ENCODE measurements around the gene ATAD5.
"Not testable (repeated sequence)": the region's sequence is repeated elsewhere in the genome, so short reads cannot be mapped to it uniquely, and the experiment has no call there.

Gene ATAD5

DNA sequence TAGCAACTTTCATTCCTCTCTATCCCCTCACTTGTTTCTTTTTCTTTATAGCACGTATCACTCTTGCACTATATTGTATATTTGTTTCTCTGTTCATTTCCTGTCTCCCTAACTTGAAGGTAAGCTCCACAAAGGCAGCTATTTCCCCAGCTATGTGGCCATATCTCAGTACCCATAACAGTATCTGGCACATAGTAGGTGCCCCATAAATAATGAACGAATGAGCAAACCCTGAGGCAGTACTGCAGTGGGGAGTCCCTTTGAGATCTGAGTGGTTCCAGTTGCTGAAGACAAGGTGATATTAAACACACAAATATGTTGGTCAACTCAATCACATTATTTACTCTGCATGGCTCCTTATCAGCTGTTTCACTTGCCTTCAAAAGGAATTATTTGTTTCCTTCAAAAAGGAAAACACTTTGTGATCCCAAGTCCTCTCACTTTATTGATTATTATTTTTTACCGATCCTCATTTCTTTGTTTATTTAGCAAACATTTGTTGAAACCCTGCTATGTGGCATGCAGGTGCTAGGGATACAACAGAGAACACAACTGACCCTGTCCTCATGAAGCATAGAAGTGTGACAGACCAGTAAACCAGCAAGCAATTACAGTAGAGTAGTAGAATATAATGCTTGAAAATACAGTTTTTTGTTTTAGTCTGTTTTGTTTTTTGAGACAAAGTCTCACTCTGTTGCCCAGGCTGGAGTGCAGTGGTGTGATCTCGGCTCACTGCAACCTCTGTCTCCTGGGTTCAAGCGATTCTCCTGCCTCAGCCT, 84.3 kb downstream of the ATAD5 start:
- no peak for DNase-seq

DNA sequence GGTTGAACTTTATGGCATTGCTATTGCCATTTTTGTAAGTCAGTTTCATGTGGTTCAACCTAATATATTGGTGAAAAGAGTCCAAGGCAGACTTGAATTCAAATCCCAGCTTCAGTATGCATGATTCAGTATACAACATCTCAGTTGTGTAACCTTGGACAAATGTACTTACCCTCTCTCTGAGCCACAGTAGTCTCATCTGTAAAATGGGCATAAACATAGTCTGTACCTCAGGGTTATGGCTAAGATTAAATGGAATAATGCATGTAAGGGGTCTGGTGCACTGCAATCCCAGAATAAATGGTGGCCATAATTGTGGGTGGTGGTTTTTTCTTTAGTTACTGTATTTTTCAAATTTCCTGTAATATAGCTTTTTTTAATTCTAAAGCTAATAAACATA, 85.3 kb downstream of the ATAD5 start:
- DNase-seq, result no peak

GRCh38 chr17:30920282-30920681, 88.5 kb downstream of the ATAD5 start:
- no peak for DNase-seq

DNA sequence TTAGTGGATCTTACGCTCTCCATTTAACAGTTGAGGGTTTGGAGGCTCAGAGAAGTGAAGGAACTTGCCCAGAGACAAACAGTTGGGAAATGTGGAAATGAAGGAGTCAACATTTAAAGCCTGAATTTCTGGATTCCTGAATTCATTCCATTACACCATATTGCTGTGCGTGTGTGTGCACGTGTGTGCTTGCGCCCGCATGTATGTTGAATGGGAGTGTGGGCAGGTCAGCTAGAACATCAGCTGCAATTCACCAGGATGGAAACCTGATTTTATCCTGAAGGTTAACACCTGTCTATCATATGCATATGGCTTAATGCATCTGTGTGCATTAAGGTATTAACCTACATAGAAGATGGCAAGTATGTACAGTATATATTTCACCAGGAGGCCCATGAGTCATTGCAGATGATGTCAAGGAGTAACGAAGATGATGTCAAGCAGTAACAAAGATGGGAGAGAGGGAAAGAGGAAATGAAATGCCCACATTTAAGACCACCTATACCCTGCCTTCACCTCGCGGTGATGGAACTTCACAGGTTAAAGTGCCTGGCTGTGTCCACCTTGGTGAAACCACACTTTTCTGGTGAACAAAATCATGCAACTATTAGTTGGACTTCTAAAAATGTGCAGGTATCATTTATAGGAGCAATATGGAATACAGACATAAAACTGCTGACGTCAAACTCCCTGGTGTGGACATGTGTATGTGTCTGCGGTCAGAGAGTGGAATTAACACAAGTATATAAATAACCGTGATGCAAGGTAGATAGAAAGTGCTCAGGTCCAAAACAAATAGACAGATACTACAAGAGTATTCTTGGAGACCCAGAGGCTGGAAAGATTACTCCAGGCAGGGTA, 89.1 kb downstream of the ATAD5 start:
- DNase-seq, result no peak

DNA sequence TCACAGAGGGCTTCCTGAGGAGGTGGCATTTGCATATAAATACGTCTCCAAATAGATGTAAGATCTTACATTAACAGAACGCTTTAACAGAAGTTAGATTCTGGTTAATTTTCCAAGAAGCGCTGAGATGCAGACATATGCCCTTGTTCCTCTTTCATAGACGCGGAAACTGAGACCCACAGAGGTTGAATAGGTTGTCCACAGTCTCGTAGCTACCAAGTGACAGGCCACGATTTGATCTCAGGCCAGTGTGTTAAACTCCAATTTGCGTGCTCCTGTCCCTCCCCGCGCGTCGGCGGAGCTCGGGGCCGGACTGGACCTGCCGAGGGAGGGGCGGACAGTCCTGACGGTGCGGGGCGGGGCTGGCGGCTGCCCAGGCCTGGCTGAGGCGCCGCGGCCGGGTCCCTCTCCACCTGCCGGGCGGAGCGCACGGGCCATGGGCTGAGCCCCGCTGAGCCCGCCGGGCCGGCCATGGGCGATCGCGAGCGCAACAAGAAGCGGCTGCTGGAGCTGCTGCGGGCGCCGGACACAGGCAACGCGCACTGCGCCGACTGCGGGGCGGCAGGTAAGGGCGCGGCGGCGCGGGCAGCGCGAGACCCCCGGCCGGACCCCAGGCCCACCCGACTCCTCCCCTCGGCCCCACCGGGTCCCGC, 89.9 kb downstream of the ATAD5 start, which contains the start of gene ADAP2:
ADAP2 (plus strand) TSS at position 402 of the 653 bp plus-strand sequence; CDS start at position 472, 70 bp downstream.
- DNase-seq, result no peak

DNA sequence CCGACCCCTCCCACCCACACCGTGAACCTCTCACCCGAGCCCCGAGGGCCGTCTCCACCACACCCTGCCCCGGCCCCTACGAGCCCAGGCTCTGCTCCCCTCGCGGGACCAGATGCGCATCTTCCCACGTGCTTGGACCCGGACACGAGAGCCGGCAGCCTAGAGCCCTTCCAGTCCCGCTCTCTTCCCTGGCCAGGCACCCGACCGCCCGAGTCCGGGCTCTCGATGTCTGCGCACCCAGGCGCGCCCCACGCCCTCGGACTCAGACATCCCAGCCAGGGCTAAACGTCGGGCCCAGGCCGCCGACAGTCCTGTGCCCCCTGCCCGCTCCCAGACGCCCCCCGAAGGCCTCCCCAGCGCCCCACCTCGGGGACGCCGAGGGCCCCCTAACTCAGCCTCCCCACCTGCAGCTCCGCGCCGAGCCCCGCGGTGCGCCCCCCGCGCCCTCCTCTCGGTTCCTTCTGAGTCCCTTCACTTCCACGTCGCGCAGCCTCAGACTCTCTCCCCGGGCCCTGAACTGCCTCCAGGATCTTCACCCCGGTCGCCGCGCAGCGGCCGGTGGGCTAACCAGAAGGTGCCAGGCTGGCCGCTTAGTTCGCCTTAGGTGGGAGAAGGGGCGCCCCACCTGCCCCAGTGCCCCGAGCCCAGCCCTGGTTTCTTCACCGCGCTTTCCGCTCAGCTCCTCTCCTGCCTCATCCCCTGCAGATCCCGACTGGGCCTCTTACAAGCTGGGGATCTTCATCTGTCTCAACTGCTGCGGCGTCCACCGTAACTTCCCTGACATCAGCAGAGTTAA, 90.7 kb downstream of the ATAD5 start:
- no peak for DNase-seq

- no peak for DNase-seq
These were observed 92.6 kb downstream of the ATAD5 start for GRCh38 chr17:30924341-30924740.

DNA sequence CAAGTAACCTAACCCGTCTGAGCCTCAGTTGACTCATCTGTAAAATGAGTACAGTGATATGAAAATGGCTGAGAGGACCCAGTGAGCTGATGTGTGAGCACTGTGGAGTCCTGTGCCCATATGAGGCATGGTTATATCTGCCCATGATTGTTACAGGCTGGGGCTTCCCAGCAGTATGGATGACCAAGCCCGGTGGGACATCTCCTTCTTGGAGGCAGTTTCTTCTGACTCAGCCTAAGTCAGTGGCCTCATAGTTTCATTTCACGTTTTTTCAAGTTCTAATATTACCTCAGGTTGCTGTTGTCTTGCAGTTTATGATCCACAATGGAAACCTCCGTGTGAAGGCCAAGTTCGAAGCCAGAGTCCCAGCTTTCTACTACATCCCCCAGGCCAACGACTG, 94.8 kb downstream of the ATAD5 start:
- DNase-seq, result no peak

GRCh38 chr17:30927756-30928155, 96.0 kb downstream of the ATAD5 start:
- no peak for DNase-seq

- no peak for DNase-seq
These were observed 96.8 kb downstream of the ATAD5 start for GRCh38 chr17:30928584-30928983.

GRCh38 chr17:30929081-30929633, 97.4 kb downstream of the ATAD5 start:
- DNase-seq, result no peak

GRCh38 chr17:30929861-30930260, 98.1 kb downstream of the ATAD5 start:
- DNase-seq, result not testable (repeated sequence)

DNA sequence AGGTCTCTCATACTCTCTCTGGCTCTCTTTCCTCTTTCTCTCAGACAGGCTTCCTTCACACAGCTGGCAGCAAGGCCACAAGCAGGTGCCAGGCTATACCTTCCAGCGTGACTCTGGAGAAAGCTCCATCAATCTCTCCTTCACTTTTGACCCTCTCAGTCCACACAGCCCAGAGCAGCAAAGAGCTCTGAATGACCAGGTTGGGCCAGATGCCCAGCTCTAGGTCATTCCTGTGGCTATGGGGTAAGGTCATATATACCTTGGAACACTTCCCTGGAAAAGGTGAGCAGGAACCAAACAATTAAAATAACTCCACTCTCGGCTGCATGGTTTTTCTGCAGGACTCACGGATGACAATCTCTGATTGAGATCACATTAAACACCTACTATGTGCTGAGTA, 98.7 kb downstream of the ATAD5 start:
- no peak for DNase-seq

GRCh38 chr17:30931582-30931981, 99.8 kb downstream of the ATAD5 start:
- DNase-seq, result not testable (repeated sequence)

DNA sequence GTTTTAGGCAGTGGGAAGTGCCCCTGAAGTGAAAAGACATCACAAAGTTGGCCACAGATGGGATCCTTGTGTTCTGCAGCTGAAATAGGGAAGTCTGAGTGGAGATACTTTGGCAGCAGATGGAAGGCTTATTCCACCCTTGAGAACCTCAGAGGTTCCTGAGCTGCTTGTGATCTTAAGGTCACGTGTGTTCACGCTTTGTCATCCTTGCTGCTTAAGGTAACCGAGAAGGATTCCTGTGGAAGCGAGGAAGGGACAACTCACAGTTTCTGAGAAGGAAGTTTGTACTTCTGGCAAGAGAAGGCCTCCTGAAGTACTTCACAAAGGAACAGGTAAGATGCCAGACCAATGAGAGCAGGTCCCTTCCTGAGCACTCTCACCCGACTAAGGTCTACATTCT, 102.2 kb downstream of the ATAD5 start:
- DNase-seq, result no peak

GRCh38 chr17:30939051-30939689, 107.4 kb downstream of the ATAD5 start:
- no peak for DNase-seq

DNA sequence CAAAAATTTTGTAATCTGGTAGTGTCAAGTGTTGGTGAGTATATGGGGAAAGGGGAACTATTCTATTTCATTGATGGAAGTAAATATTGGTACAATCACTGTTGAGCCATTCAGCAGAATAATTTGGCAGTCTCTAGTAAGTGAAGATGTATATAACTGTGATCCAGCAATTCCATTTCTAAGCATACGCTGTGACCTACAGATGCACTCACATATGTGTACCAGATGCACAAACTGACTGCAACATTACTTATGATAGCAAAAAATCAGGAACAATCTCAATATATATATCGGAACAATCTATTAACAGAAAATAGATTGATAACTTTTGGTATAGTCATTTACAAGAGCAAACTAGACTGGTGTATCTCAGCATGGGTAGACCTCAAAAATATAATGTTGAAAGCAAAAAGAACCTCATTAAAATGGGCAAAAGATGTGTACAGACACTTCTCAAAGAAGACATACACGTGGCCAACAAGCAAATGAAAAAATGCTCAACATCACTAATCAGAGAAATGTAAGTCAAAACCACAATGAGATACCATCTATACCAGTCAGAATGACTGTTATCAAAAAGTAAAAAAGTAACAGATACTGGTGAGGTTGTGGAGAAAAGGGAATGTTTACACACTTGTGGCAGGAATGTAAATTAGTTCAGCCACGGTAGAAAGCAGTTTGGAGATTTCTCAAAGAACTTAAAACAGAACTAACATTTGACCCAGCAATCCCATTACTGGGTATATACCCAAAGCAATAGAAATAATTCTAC, 110.7 kb downstream of the ATAD5 start:
- no peak for DNase-seq
